TTC549 (cell line): ENCODE measurements around the gene ZNF428.
"Not testable (repeated sequence)": the region's sequence is repeated elsewhere in the genome, so short reads cannot be mapped to it uniquely, and the experiment has no call there.

Source experiments
- FAIRE-seq: peaks from 2 replicates; lab custom pipeline; 2012; peaks lifted over from hg19 to GRCh38; lab: Jason Lieb, UNC

The ZNF428 gene

GRCh38 chr19:43616954-43617353 lies 2.5 kb downstream of the ZNF428 start:
- no peak for FAIRE-seq

- no peak for FAIRE-seq
These were observed 3.1 kb downstream of the ZNF428 start for GRCh38 chr19:43616306-43616705.

GRCh38 chr19:43612374-43612773 lies 7.1 kb downstream of the ZNF428 start:
- no peak for FAIRE-seq

- no peak for FAIRE-seq
These were observed 7.6 kb downstream of the ZNF428 start, which contains the start of gene SRRM5 for GRCh38 chr19:43611788-43612187. Gene SRRM5 (plus strand): TSS chr19:43612088. CDS start chr19:43612122, 34 bp downstream.

GRCh38 chr19:43610493-43610892 lies 8.9 kb downstream of the ZNF428 start:
- no peak for FAIRE-seq

GRCh38 chr19:43609872-43610271 lies 9.6 kb downstream of the ZNF428 start:
- FAIRE-seq: no peak

- FAIRE-seq: no peak
These were observed 11.9 kb downstream of the ZNF428 start for GRCh38 chr19:43607238-43608205.

- FAIRE-seq: no peak
These were observed 12.7 kb downstream of the ZNF428 start for GRCh38 chr19:43606569-43607229.

GRCh38 chr19:43605875-43606568 lies 13.4 kb downstream of the ZNF428 start:
- no peak for FAIRE-seq

- not testable (repeated sequence) for FAIRE-seq
These were observed 19.1 kb downstream of the ZNF428 start for GRCh38 chr19:43600326-43600725.

GRCh38 chr19:43599635-43600295 lies 19.7 kb downstream of the ZNF428 start:
- FAIRE-seq: no peak

GRCh38 chr19:43598445-43599240 lies 20.8 kb downstream of the ZNF428 start:
- FAIRE-seq: no peak

- FAIRE-seq: no peak
These were observed 21.6 kb downstream of the ZNF428 start for GRCh38 chr19:43597876-43598275.

- no peak for FAIRE-seq
These were observed 22.5 kb downstream of the ZNF428 start for GRCh38 chr19:43596842-43597461.

- peak; percentile 95 for FAIRE-seq
These were observed 23.2 kb downstream of the ZNF428 start, which contains the start of the genes IRGQ and ZNF576 for GRCh38 chr19:43595999-43596841. Gene IRGQ (minus strand): TSS chr19:43596134. CDS start chr19:43595338, 796 bp downstream. Gene ZNF576 (plus strand): TSS chr19:43596595. CDS start chr19:43597109, 514 bp downstream.

- FAIRE-seq: no peak
These were observed 23.8 kb downstream of the ZNF428 start for GRCh38 chr19:43595605-43595998.

- FAIRE-seq: no peak
These were observed 24.5 kb downstream of the ZNF428 start for GRCh38 chr19:43594710-43595604.

GRCh38 chr19:43594081-43594697 lies 25.2 kb downstream of the ZNF428 start:
- no peak for FAIRE-seq
